Measurements from ENCODE around the gene CDKN2C.

DNA sequence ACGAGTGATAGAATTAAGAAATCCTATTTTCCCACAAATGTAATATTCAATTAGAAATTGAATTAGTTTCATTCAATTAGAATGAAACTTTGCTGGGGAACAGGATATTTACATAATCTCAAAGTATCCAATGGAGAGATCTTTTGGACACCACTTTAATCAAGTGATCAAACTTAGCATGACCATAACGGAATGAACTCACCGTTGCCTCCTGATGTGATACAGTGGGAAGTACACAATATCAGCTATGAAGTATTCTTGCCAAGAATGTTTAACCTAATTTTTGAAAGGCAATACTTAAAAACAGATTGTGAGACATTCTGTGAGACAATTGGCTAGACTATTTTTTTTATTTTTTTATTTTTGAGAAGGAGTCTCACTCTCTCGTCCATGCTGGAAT is 16.6 kb downstream of the CDKN2C start:
- TF ChIP-seq, protein P1, sequence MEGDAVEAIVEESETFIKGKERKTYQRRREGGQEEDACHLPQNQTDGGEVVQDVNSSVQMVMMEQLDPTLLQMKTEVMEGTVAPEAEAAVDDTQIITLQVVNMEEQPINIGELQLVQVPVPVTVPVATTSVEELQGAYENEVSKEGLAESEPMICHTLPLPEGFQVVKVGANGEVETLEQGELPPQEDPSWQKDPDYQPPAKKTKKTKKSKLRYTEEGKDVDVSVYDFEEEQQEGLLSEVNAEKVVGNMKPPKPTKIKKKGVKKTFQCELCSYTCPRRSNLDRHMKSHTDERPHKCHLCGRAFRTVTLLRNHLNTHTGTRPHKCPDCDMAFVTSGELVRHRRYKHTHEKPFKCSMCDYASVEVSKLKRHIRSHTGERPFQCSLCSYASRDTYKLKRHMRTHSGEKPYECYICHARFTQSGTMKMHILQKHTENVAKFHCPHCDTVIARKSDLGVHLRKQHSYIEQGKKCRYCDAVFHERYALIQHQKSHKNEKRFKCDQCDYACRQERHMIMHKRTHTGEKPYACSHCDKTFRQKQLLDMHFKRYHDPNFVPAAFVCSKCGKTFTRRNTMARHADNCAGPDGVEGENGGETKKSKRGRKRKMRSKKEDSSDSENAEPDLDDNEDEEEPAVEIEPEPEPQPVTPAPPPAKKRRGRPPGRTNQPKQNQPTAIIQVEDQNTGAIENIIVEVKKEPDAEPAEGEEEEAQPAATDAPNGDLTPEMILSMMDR (conservative IDR thresholded peaks at IDR 0.05): no peak; the same call in 1 of the 2 replicates
- no peak for TF ChIP-seq ZFX (IDR thresholded peaks at IDR 0.05)
